Sigmoid colon (tissue), 7 donors: ENCODE data around the gene ZNF544. TPM values are rescaled to one million over a fixed set of nuclear protein-coding genes. Genes with fewer than 3 reads are reported as not detected.
"Not testable (repeated sequence)": the region's sequence is repeated elsewhere in the genome, so short reads cannot be mapped to it uniquely, and the experiment has no call there.

Experiments used
- DNase-seq: peaks from one replicate; pipeline ENCODE4 v3.0.0-alpha.2; 2019
- H3K27ac ChIP-seq, 4 donors: fragments of 200-600 bp; sonication (generic); one replicate each; pipeline ENCODE4 v1.5.1; 2016 to 2019; ENCODE audit warnings: mild to moderate bottlenecking in 1 of 4
- H3K27me3 ChIP-seq, 3 donors: fragments of 200-600 bp; sonication (generic); one replicate each; pipeline ENCODE4 v1.5.1; 2019; ENCODE audit warnings: mild to moderate bottlenecking in 1 of 3
- H3K36me3 ChIP-seq, 4 donors: fragments of 200-600 bp; sonication (generic); one replicate each; pipeline ENCODE4 v1.5.1; 2016 to 2019
- H3K4me1 ChIP-seq, 4 donors: fragments of 200-600 bp; sonication (generic); one replicate each; pipeline ENCODE4 v1.5.1; 2017 to 2019
- H3K4me3 ChIP-seq, 4 donors: fragments of 200-600 bp; sonication (generic); one replicate each; pipeline ENCODE4 v1.5.1; 2017 to 2019; ENCODE audit warnings: mild to moderate bottlenecking in 2 of 4, moderate library complexity in 1 of 4
- H3K9me3 ChIP-seq, 4 donors: fragments of 200-600 bp in 3 of 4; sonication (generic) in 3 of 4; one replicate each; pipeline versions ENCODE4 v1.5.1 to v1.6.1; 2013 to 2019
- CTCF ChIP-seq, 4 experiments: fragments of 450-650 bp in 3 of 4; fragments of 200-600 bp in 1 of 4; IDR thresholded peaks; one replicate each; pipeline ENCODE4 v1.5.1; 2016 to 2019; ENCODE audit warnings: antibody characterized with exemption in 4 of 4, mild to moderate bottlenecking in 3 of 4, moderate library complexity in 2 of 4
- EP300 ChIP-seq, 4 donors: sonication (generic); formaldehyde crosslinking; IDR thresholded peaks; one replicate each; pipeline ENCODE4 v1.6.1; 2017; ENCODE audit warnings: antibody characterized with exemption in 4 of 4
- POLR2A ChIP-seq, 2 donors: fragments of 450-650 bp; IDR thresholded peaks; one replicate each; pipeline ENCODE4 v1.6.1; 2016; ENCODE audit warnings: antibody characterized with exemption in 2 of 2, mild to moderate bottlenecking in 2 of 2, moderate library complexity in 2 of 2
- POLR2AphosphoS5 ChIP-seq, 4 donors: sonication (generic); formaldehyde crosslinking; IDR thresholded peaks; one replicate each; pipeline ENCODE4 v1.6.1; 2017; ENCODE audit warnings: antibody characterized with exemption in 4 of 4
- WGBS, 2 donors: extraction: QIAGEN DNeasy Blood & Tissue Kit; methylation state at CpG; one replicate each; pipeline ENCODE4 v1.1.7; 2013; 5-methylcytosine and 5-hydroxymethylcytosine counted together
- intact Hi-C: fragments of 100-400 bp; cut with DNase I; formaldehyde crosslinking; loops from one replicate; pipeline ENCODE4 v1.15.1; 2023
- polyA plus RNA-seq, 3 donors: library from polyadenylated mRNA; stranded (reverse); fragments of 200-250 nt; gene quantifications; one replicate each; pipeline ENCODE4 v1.2.3, GENCODE V29; 2013
- total RNA-seq, 4 donors: library from RNA; depleted of rRNA; stranded (reverse); fragments of >200 nt; gene quantifications; one replicate each; pipeline ENCODE4 v1.1.0, GENCODE V29; 2016
- donor health status: healthy with polysubstance abuse.
- donor health status: Bipolar disorder and iron deficiency.
- donor health status: healthy.

The ZNF544 gene
- total and polyA plus RNA-seq, 7 donors, result 16.4 to 45.1 (median 28.6) TPM

DNA sequence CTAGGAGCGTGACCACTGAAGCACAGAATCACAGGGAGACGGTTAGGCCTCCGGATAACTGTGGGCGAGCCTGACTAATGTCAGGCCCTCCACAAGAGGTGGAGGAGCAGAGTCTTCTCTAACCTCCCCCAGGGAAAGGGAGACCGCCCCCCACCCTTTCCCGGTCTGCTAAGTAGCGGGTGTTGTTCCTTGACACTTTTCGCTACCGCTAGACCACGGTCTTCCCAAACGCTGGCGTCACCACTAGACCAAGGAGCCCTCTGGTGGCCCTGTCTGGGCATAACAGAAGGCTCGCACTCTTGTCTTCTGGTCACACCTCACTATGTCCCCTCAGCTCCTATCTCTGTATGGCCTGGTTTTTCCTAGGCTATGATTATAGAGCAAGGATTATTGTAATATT is 82.0 kb downstream of the ZNF544 start:
- H3K4me3 ChIP-seq, H3K9me3 ChIP-seq, H3K27ac ChIP-seq, H3K27me3 ChIP-seq, intact Hi-C loops, DNase-seq: not testable (repeated sequence)
- H3K4me1 ChIP-seq, result peaks cover 0 to 16% (median 12%) of the 10 kb centered on the region in 4 donors
- TF ChIP-seq CTCF (IDR thresholded peaks at IDR 0.05), result peak in 3 of 4 experiments; percentile 19 to 45 (median 44)
- peaks cover 22 to 71% (median 30%) of the 10 kb centered on the region in 4 donors for H3K36me3 ChIP-seq
- WGBS, 2 donors, result 79 to 92% methylated on average over 13 of the region's 13 CpGs

DNA sequence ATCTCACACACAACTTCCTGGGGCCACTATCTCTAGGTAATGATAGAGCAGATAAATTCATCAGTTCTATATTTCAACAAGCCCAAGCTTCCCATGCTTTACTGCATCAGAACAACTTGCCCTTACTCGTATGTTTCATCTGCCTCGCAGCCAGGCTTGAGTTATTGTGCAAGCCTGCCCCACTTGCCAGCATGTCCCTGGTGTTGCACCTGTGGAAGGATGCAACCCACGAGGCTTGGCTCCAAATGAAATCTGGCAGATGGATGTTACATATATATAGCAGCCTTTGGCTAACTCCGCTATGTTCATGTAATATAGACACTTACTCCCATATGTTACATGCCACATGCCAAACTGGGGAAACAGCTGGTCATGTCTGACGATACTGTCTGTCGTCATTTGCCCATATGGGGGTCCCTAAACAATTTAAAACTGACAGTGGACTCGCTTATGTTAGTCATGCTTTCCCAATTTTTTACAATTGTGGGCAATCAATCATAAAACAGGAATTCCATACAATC is 82.7 kb downstream of the ZNF544 start:
- H3K4me1 ChIP-seq, result peaks cover 0 to 9% (median 5%) of the 10 kb centered on the region in 4 donors
- H3K9me3 ChIP-seq, result no peaks in the 10 kb centered on the region
- intact Hi-C loops, result no loop called here
- H3K4me3 ChIP-seq, result no peak overlapping the region
- TF ChIP-seq POLR2AphosphoS5 (IDR thresholded peaks at IDR 0.05), result no peak
- TF ChIP-seq EP300 (IDR thresholded peaks at IDR 0.05), result no peak
- no peak for TF ChIP-seq POLR2A (IDR thresholded peaks at IDR 0.05)
- no peak for TF ChIP-seq CTCF (IDR thresholded peaks at IDR 0.05)
- WGBS, 2 donors, result 95 to 96% methylated on average over 7 of the region's 7 CpGs
- no peak overlapping the region for H3K27ac ChIP-seq
- DNase-seq, result no peak
- no peaks in the 10 kb centered on the region for H3K27me3 ChIP-seq
- H3K36me3 ChIP-seq, result peaks cover 22 to 74% (median 31%) of the 10 kb centered on the region in 4 donors

Other genes starting within 250 kb of the ZNF544 start
- gene ZNF606, start 226.1 kb upstream of the ZNF544 start, total RNA-seq, result 10 to 100 TPM in 3 of 4 donors, 1 to 10 TPM in 1; 9.8 to 32.1 (median 19.0) TPM
- gene ZNF606, start 226.1 kb upstream of the ZNF544 start, polyA plus RNA-seq, result 1 to 10 TPM; 1.8 to 9.5 (median 3.6) TPM
- not detected for gene ZSCAN1, start 194.9 kb upstream of the ZNF544 start, total RNA-seq
- under 1 TPM in 1 of 3 donors, not detected in 2; 0.10 TPM for gene ZSCAN1, start 194.9 kb upstream of the ZNF544 start, polyA plus RNA-seq
- 10 to 100 TPM in 1 of 4 donors, 1 to 10 TPM in 3; 6.1 to 10.0 (median 7.4) TPM for gene ZNF135, start 169.6 kb upstream of the ZNF544 start, total RNA-seq
- gene ZNF135, start 169.6 kb upstream of the ZNF544 start, polyA plus RNA-seq, result 1 to 10 TPM in 1 of 3 donors, under 1 TPM in 2; 0.46 to 2.8 (median 0.60) TPM
- 10 to 100 TPM; 64.7 to 85.3 (median 73.8) TPM for gene ZSCAN18, start 130.7 kb upstream of the ZNF544 start, total RNA-seq
- 10 to 100 TPM in 2 of 3 donors, 1 to 10 TPM in 1; 5.8 to 31.4 (median 12.6) TPM for gene ZSCAN18, start 130.7 kb upstream of the ZNF544 start, polyA plus RNA-seq
- gene ZNF329, start 78.1 kb upstream of the ZNF544 start, total RNA-seq, result 10 to 100 TPM in 1 of 4 donors, 1 to 10 TPM in 3; 8.2 to 10.2 (median 8.3) TPM
- gene ZNF329, start 78.1 kb upstream of the ZNF544 start, polyA plus RNA-seq, result 1 to 10 TPM; 1.6 to 3.9 (median 2.4) TPM
- gene ZNF274, start 45.9 kb upstream of the ZNF544 start, total RNA-seq, result 10 to 100 TPM; 18.3 to 26.7 (median 22.6) TPM
- gene ZNF274, start 45.9 kb upstream of the ZNF544 start, polyA plus RNA-seq, result 10 to 100 TPM in 1 of 3 donors, 1 to 10 TPM in 2; 7.8 to 19.6 (median 9.2) TPM
- 1 to 10 TPM; 4.9 to 8.6 (median 6.5) TPM for gene ZNF8, start 50.0 kb downstream of the ZNF544 start, total RNA-seq
- 1 to 10 TPM in 1 of 3 donors, under 1 TPM in 2; 0.60 to 2.0 (median 0.92) TPM for gene ZNF8, start 50.0 kb downstream of the ZNF544 start, polyA plus RNA-seq
- 10 to 100 TPM; 41.7 to 49.4 (median 44.0) TPM for gene ERVK3-1, start 76.5 kb downstream of the ZNF544 start, total RNA-seq
- gene ERVK3-1, start 76.5 kb downstream of the ZNF544 start, polyA plus RNA-seq, result 10 to 100 TPM; 23.6 to 35.0 (median 27.6) TPM
- gene ZSCAN22, start 98.1 kb downstream of the ZNF544 start, total RNA-seq, result 1 to 10 TPM; 1.4 to 3.6 (median 2.2) TPM
- gene ZSCAN22, start 98.1 kb downstream of the ZNF544 start, polyA plus RNA-seq, result 1 to 10 TPM in 1 of 3 donors, under 1 TPM in 2; 0.60 to 1.3 (median 0.69) TPM
- gene A1BG, start 124.6 kb downstream of the ZNF544 start, total RNA-seq, result 10 to 100 TPM in 2 of 4 donors, 1 to 10 TPM in 2; 1.9 to 17.4 (median 12.1) TPM
- 10 to 100 TPM in 2 of 3 donors, 1 to 10 TPM in 1; 7.2 to 23.4 (median 16.0) TPM for gene A1BG, start 124.6 kb downstream of the ZNF544 start, polyA plus RNA-seq
- under 1 TPM; 0.28 to 0.54 (median 0.43) TPM for gene ZNF497, start 133.8 kb downstream of the ZNF544 start, total RNA-seq
- gene ZNF497, start 133.8 kb downstream of the ZNF544 start, polyA plus RNA-seq, result under 1 TPM in 2 of 3 donors, not detected in 1; 0.46 to 0.79 TPM
- 1 to 10 TPM in 3 of 4 donors, under 1 TPM in 1; 0.66 to 2.2 (median 1.5) TPM for gene ZNF837, start 152.1 kb downstream of the ZNF544 start, total RNA-seq
- gene ZNF837, start 152.1 kb downstream of the ZNF544 start, polyA plus RNA-seq, result 1 to 10 TPM; 1.2 to 2.5 (median 1.8) TPM
- 1,000 to 10,000 TPM; 1,322 to 2,581 (median 2,411) TPM for gene RPS5, start 158.4 kb downstream of the ZNF544 start, total RNA-seq
- 1,000 to 10,000 TPM; 1,097 to 1,974 (median 1,406) TPM for gene RPS5, start 158.4 kb downstream of the ZNF544 start, polyA plus RNA-seq
- not detected for gene RNF225, start 166.7 kb downstream of the ZNF544 start, total RNA-seq
- under 1 TPM in 1 of 3 donors, not detected in 2; 0.07 TPM for gene RNF225, start 166.7 kb downstream of the ZNF544 start, polyA plus RNA-seq
- 10 to 100 TPM in 2 of 4 donors, 1 to 10 TPM in 2; 8.2 to 21.4 (median 12.0) TPM for gene ZNF584, start 179.7 kb downstream of the ZNF544 start, total RNA-seq
- 1 to 10 TPM; 3.0 to 7.3 (median 4.8) TPM for gene ZNF584, start 179.7 kb downstream of the ZNF544 start, polyA plus RNA-seq
- gene ZNF132, start 211.2 kb downstream of the ZNF544 start, total RNA-seq, result 10 to 100 TPM in 1 of 4 donors, 1 to 10 TPM in 3; 5.3 to 12.2 (median 6.4) TPM
- gene ZNF132, start 211.2 kb downstream of the ZNF544 start, polyA plus RNA-seq, result 1 to 10 TPM in 1 of 3 donors, under 1 TPM in 1, not detected in 1; 0.60 to 1.7 TPM
- 1 to 10 TPM; 5.4 to 9.7 (median 6.1) TPM for gene ZNF324B, start 222.7 kb downstream of the ZNF544 start, total RNA-seq
- gene ZNF324B, start 222.7 kb downstream of the ZNF544 start, polyA plus RNA-seq, result 1 to 10 TPM in 2 of 3 donors, under 1 TPM in 1; 0.60 to 5.3 (median 2.1) TPM
- gene ZNF324, start 238.2 kb downstream of the ZNF544 start, total RNA-seq, result 10 to 100 TPM; 10.5 to 16.4 (median 14.0) TPM
- 1 to 10 TPM; 3.6 to 8.8 (median 4.6) TPM for gene ZNF324, start 238.2 kb downstream of the ZNF544 start, polyA plus RNA-seq
- gene ZNF446, start 247.4 kb downstream of the ZNF544 start, total RNA-seq, result 10 to 100 TPM; 10.7 to 20.8 (median 16.5) TPM
- 10 to 100 TPM in 1 of 3 donors, 1 to 10 TPM in 2; 4.4 to 11.4 (median 5.4) TPM for gene ZNF446, start 247.4 kb downstream of the ZNF544 start, polyA plus RNA-seq